Endothelial cell (in vitro differentiated cells): ENCODE data around the gene ZNF536. TPM values are rescaled to one million over a fixed set of nuclear protein-coding genes. Genes with fewer than 3 reads are reported as not detected.

ENCODE experiments used
- DNase-seq: peaks from one replicate; pipeline ENCODE4 v3.0.0; 2021; ENCODE audit warnings: low spot score
- H3K27ac Mint-ChIP-seq: one replicate; pipeline ENCODE4 v1.8.0; 2021; ENCODE audit warnings: mixed read lengths, inconsistent platforms; ENCODE audit not compliant: unreplicated experiment
- H3K27me3 Mint-ChIP-seq: one replicate; pipeline ENCODE4 v1.8.0; 2021; ENCODE audit warnings: mild to moderate bottlenecking, moderate library complexity, mixed read lengths, inconsistent platforms; ENCODE audit not compliant: unreplicated experiment
- H3K36me3 Mint-ChIP-seq: one replicate; pipeline ENCODE4 v1.8.0; 2021; ENCODE audit warnings: mild to moderate bottlenecking, low read depth, mixed read lengths, inconsistent platforms; ENCODE audit not compliant: unreplicated experiment
- H3K4me1 Mint-ChIP-seq: one replicate; pipeline ENCODE4 v1.8.0; 2021; ENCODE audit warnings: mild to moderate bottlenecking, mixed read lengths, inconsistent platforms; ENCODE audit not compliant: unreplicated experiment
- H3K4me3 Mint-ChIP-seq: one replicate; pipeline ENCODE4 v1.8.0; 2021; ENCODE audit warnings: mild to moderate bottlenecking, mixed read lengths, inconsistent platforms; ENCODE audit not compliant: unreplicated experiment
- H3K9me3 Mint-ChIP-seq: one replicate; pipeline ENCODE4 v1.8.0; 2021; ENCODE audit warnings: mixed read lengths, inconsistent platforms; ENCODE audit not compliant: unreplicated experiment
- total RNA-seq: library from RNA; stranded (reverse); fragmentation: NEBNext Ultra II Directional; extraction: Animal tissue kit (Norgen Biotek cat#: 25700); gene quantifications from one replicate; pipeline ENCODE4 v1.2.1, GENCODE V29; 2021; ENCODE audit not compliant: unreplicated experiment
- TF ChIP-seq, protein P1 (sequence below): fragments of 200-600 bp; sonication (generic); IDR thresholded peaks from one replicate; pipeline ENCODE4 v1.5.0; 2021; ENCODE audit warnings: antibody characterized with exemption; ENCODE audit not compliant: unreplicated experiment

ZNF536 gene
- total RNA-seq, 1 donor from 2014 or later, result 0.33 TPM

DNA sequence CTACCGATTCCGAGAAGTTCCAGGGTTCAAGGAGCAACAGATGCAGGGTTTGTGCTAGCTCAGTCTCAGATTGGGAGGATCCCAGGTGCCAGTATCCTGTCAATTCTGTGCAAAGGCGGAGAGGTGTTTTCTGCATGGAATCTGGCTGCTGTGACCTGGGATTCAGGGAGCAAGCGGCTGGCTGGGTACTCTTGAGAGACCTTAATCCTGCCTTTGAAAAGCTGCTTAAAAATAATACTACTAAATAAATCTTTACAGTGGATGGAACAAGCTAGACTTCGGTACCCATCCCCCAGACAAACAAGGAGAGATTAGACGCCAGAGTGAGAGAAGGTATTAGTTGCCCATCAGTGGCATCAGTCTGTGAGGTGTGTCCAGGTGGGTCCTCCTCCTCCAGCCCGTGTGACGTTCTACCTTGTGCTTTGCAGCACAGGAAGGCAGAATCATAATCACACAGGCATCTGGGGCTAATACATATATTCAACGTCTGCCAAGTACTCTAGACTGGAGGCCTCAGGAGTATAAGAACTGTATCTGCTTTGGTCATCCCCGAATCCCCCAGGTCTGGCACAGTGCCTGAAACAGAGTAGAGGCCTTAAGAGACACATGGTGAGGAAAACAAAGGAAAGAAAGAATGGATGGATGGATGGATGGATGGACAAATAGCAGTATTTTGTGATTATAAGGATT, 230.6 kb downstream of the ZNF536 start:
- Mint-ChIP-seq H3K4me3 (no peak overlapping the region), H3K27ac (no peak overlapping the region), H3K36me3 (no peaks in the 10 kb centered on the region), H3K27me3 (no peaks in the 10 kb centered on the region), H3K4me1 (no peaks in the 10 kb centered on the region), H3K9me3 (no peaks in the 10 kb centered on the region)
- TF ChIP-seq, protein P1, sequence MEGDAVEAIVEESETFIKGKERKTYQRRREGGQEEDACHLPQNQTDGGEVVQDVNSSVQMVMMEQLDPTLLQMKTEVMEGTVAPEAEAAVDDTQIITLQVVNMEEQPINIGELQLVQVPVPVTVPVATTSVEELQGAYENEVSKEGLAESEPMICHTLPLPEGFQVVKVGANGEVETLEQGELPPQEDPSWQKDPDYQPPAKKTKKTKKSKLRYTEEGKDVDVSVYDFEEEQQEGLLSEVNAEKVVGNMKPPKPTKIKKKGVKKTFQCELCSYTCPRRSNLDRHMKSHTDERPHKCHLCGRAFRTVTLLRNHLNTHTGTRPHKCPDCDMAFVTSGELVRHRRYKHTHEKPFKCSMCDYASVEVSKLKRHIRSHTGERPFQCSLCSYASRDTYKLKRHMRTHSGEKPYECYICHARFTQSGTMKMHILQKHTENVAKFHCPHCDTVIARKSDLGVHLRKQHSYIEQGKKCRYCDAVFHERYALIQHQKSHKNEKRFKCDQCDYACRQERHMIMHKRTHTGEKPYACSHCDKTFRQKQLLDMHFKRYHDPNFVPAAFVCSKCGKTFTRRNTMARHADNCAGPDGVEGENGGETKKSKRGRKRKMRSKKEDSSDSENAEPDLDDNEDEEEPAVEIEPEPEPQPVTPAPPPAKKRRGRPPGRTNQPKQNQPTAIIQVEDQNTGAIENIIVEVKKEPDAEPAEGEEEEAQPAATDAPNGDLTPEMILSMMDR, result no peak
- no peak for DNase-seq

DNA sequence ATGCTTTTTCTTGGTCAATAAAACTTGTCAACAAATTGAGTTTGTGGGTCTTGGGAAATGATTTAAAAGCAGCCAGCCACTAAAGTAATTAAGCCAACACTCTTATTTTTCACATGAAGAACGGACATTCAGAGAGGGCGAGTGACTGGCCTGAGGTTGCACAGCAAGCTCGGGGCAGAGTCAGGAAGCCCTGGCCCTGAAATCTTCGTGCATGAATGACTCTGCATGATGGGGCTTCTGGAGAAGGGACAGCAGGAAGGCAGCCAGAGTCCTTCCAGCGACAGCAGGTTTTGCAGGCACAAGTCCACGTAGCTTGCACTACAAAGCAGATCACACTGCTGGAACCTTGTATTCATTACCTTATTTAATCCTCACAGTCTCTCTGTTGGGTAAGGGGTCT, 232.5 kb downstream of the ZNF536 start:
- H3K9me3 Mint-ChIP-seq, result no peaks in the 10 kb centered on the region
- no peak overlapping the region for H3K27ac Mint-ChIP-seq
- H3K36me3 Mint-ChIP-seq, result no peaks in the 10 kb centered on the region
- no peak overlapping the region for H3K4me3 Mint-ChIP-seq
- peaks cover 1% of the 10 kb centered on the region for H3K27me3 Mint-ChIP-seq
- H3K4me1 Mint-ChIP-seq, result no peaks in the 10 kb centered on the region
- TF ChIP-seq, protein P1, result no peak
- DNase-seq, result no peak

DNA sequence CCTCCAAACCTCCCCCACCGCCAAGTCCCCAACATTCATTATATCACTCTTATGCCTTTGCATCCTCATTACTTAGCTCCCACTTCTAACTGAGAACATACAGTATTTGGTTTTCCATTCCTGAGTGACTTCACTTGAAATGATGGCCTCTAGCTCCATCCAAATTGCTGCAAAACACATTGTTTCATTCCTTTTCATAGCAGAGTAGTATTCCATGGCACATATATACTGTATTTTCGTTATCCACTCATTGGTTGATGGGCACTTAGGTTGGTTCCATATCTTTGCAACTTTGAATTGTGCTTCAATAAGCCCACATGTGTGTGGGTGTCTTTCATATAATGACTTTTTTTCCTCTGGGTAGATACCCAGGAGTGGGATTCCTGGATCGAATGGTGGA, 233.1 kb downstream of the ZNF536 start:
- H3K27ac Mint-ChIP-seq, result no peak overlapping the region
- peaks cover 3% of the 10 kb centered on the region for H3K27me3 Mint-ChIP-seq
- TF ChIP-seq, protein P1, result no peak
- no peaks in the 10 kb centered on the region for H3K36me3 Mint-ChIP-seq
- DNase-seq, result no peak
- H3K4me1 Mint-ChIP-seq, result no peaks in the 10 kb centered on the region
- no peaks in the 10 kb centered on the region for H3K9me3 Mint-ChIP-seq
- H3K4me3 Mint-ChIP-seq, result no peak overlapping the region

DNA sequence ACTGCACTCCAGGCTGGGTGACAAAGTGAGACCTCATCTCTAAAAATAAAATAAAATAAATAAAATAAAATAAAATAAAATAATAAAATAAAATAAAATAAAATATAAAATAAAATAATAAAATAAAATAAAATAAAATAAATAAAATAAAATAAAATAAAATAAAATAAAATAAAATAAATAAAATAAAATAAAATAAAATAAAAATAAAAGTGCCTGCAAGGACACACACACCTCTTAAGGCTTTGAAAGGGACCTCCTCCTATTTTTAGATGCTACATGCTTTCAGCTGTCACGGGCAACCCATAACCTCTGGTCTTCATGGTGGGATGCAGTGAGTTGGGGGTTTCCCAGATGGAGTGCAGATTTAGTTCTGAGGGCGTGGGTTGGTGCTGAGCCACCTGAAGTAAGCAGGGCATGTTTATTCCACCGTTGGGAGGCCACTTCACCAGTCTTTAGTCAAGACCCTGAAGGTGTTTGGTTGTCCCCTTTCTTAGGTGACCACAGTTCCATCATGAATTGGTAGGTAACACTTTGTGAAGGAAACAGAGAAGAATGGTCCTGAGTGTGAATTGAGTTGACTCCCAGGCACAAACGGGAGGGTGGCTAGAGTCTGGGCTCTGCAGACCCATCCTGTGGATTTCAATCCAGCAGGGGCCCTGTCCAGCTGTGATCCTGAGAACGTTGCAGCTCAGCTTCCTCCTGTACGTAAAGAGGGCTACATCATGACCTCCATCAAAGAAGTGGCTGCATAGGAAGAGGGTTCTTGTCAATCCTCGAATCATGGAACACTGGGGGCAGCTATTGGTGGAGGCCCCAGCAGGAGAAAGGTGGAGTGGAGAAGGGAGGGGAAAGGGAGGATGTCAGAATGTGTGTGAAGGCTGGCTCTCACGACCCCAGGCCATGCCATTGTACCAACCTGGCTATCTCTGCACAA, 234.2 kb downstream of the ZNF536 start:
- TF ChIP-seq, protein P1, result no peak
- H3K27ac Mint-ChIP-seq, result no peak overlapping the region
- H3K4me1 Mint-ChIP-seq, result no peaks in the 10 kb centered on the region
- DNase-seq, result no peak
- no peaks in the 10 kb centered on the region for H3K36me3 Mint-ChIP-seq
- no peak overlapping the region for H3K4me3 Mint-ChIP-seq
- no peaks in the 10 kb centered on the region for H3K9me3 Mint-ChIP-seq
- H3K27me3 Mint-ChIP-seq, result peaks cover 3% of the 10 kb centered on the region
